IMR-90 (cell line): ENCODE data around the gene YLPM1. TPM values are rescaled to one million over a fixed set of nuclear protein-coding genes. Genes with fewer than 3 reads are reported as not detected.

ENCODE experiments used
- ATAC-seq: fragments of 200-7000 bp; cut with Tn5 transposase; 2 replicates; pipeline ENCODE4 v1.9.1; 2020; ENCODE audit warnings: low read depth, mild to moderate bottlenecking, moderate library complexity
- BruUV-seq: library from RNA; stranded (reverse); fragments of 400-500 nt; replicated peaks from 2 replicates; lab custom pipeline; 2021; lab: Mats Ljungman, UMichigan
- CTCF ChIA-PET: fragments of 300-600 bp; formaldehyde crosslinking; extraction: SDS; loops from one replicate; lab custom pipeline; 2021; ENCODE audit warnings: antibody characterized with exemption; lab: Yijun Ruan, JAX
- POLR2A ChIA-PET: fragments of 300-600 bp; sonication (Branson Sonifier 250); formaldehyde crosslinking; loops from one replicate; lab custom pipeline; 2022; ENCODE audit warnings: antibody characterized with exemption; ENCODE audit not compliant: unreplicated experiment; lab: Charles Lee
- DNase-seq: peaks from one replicate; pipeline ENCODE4 v3.0.0; 2013
- H2AFZ ChIP-seq: replicated peaks from 2 replicates; pipeline ENCODE3; 2013; ENCODE audit warnings: low read length, mild to moderate bottlenecking; ENCODE audit not compliant: poor library complexity
- H2AK5ac ChIP-seq: 2 replicates; pipeline ENCODE4 v1.6.1; 2013; ENCODE audit warnings: low read depth, low read length, inconsistent platforms
- H2AK9ac ChIP-seq: replicated peaks from 2 replicates; pipeline ENCODE3; 2013; ENCODE audit warnings: mild to moderate bottlenecking, low read depth, low read length, moderate library complexity; ENCODE audit not compliant: poor library complexity
- H2BK120ac ChIP-seq: 2 replicates; pipeline ENCODE4 v1.6.1; 2013; ENCODE audit warnings: low read depth, low read length, inconsistent platforms
- H2BK15ac ChIP-seq: 3 replicates; pipeline ENCODE4 v1.6.1; 2013; ENCODE audit warnings: low read depth, low read length, inconsistent platforms
- H2BK20ac ChIP-seq: 2 replicates; pipeline ENCODE4 v1.6.1; 2013; ENCODE audit warnings: low read depth, mild to moderate bottlenecking, inconsistent platforms, low read length, moderate library complexity
- H2BK5ac ChIP-seq: 2 replicates; pipeline ENCODE4 v1.6.1; 2013; ENCODE audit warnings: mild to moderate bottlenecking, low read depth, low read length, inconsistent platforms; ENCODE audit not compliant: poor library complexity, severe bottlenecking
- H3K14ac ChIP-seq: replicated peaks from 2 replicates; pipeline ENCODE4 v1.6.1; 2013; ENCODE audit warnings: low read depth, low read length, inconsistent platforms
- H3K18ac ChIP-seq: 2 replicates; pipeline ENCODE4 v1.6.1; 2013; ENCODE audit warnings: low read depth, low read length, control low read depth
- H3K23ac ChIP-seq: 2 replicates; pipeline ENCODE4 v1.6.1; 2013; ENCODE audit warnings: low read depth, low read length, inconsistent platforms
- H3K27ac ChIP-seq: 2 replicates; pipeline ENCODE4 v1.5.1; 2013; ENCODE audit warnings: mild to moderate bottlenecking, control low read depth, low read length; ENCODE audit not compliant: insufficient read depth
- H3K27me3 ChIP-seq: 2 replicates; pipeline ENCODE4 v1.6.1; 2013; ENCODE audit warnings: low read length; ENCODE audit not compliant: control insufficient read depth, insufficient read depth
- H3K36me3 ChIP-seq: 2 replicates; pipeline ENCODE4 v1.6.1; 2013; ENCODE audit warnings: low read length, mixed read lengths; ENCODE audit not compliant: control insufficient read depth, insufficient read depth
- H3K4ac ChIP-seq: 2 replicates; pipeline ENCODE4 v1.6.1; 2013; ENCODE audit warnings: low read depth, low read length, inconsistent platforms
- H3K4me1 ChIP-seq: 2 replicates; pipeline ENCODE4 v1.6.1; 2013; ENCODE audit warnings: low read length, mixed read lengths; ENCODE audit not compliant: control insufficient read depth, insufficient read depth
- H3K4me2 ChIP-seq: 2 replicates; pipeline ENCODE4 v1.6.1; 2013; ENCODE audit warnings: low read depth, mild to moderate bottlenecking, control low read depth, low read length, moderate library complexity
- H3K4me3 ChIP-seq: 2 replicates; pipeline ENCODE4 v1.5.1; 2013; ENCODE audit warnings: low read depth, mild to moderate bottlenecking, control low read depth, low read length, moderate library complexity; ENCODE audit not compliant: insufficient read depth
- H3K56ac ChIP-seq: 2 replicates; pipeline ENCODE4 v1.6.1; 2013; ENCODE audit warnings: low read length, inconsistent platforms; ENCODE audit not compliant: insufficient read depth; ENCODE audit errors: extremely low read depth
- H3K79me1 ChIP-seq, 2 experiments: 2 replicates each; pipeline ENCODE4 v1.6.1; 2013; ENCODE audit warnings: low read length in 2 of 2, inconsistent platforms in 1 of 2, low read depth in 1 of 2
- H3K9ac ChIP-seq: 2 replicates; pipeline ENCODE4 v1.6.1; 2013; ENCODE audit warnings: low read depth, low read length, control low read depth
- H3K9me1 ChIP-seq: 2 replicates; pipeline ENCODE4 v1.6.1; 2013; ENCODE audit warnings: low read length, inconsistent platforms; ENCODE audit not compliant: insufficient read depth
- H3K9me3 ChIP-seq: 2 replicates; pipeline ENCODE4 v1.6.1; 2013; ENCODE audit warnings: low read length; ENCODE audit not compliant: control insufficient read depth, insufficient read depth
- H4K20me1 ChIP-seq: 2 replicates; pipeline ENCODE4 v1.6.1; 2013; ENCODE audit warnings: low read length, inconsistent platforms; ENCODE audit not compliant: insufficient read depth
- H4K5ac ChIP-seq: 2 replicates; pipeline ENCODE4 v1.6.1; 2013; ENCODE audit warnings: mild to moderate bottlenecking, low read depth, low read length, control low read depth
- H4K8ac ChIP-seq, 2 experiments: 2 replicates each; pipeline ENCODE4 v1.6.1; 2013; ENCODE audit warnings: low read depth in 2 of 2, low read length in 2 of 2, control low read depth in 1 of 2, inconsistent platforms in 1 of 2
- H4K91ac ChIP-seq: 2 replicates; pipeline ENCODE4 v1.6.1; 2013; ENCODE audit warnings: low read depth, low read length, inconsistent platforms; ENCODE audit not compliant: insufficient read depth
- BHLHE40 ChIP-seq: fragments of 150-350 bp; IDR thresholded peaks from 2 replicates; pipeline ENCODE4 v1.6.1; 2016; ENCODE audit warnings: mild to moderate bottlenecking, low read depth, low read length
- CEBPB ChIP-seq: IDR thresholded peaks from 2 replicates; pipeline ENCODE4 v1.6.1; 2012; ENCODE audit warnings: low read depth, low read length, improper control_type of control experiment
- CHD1 ChIP-seq: IDR thresholded peaks from 2 replicates; pipeline ENCODE4 v1.6.1; 2012; ENCODE audit warnings: low read depth, low read length, improper control_type of control experiment
- CTCF ChIP-seq: conservative IDR thresholded peaks from 2 replicates; pipeline ENCODE4 v1.5.1; 2012; ENCODE audit warnings: mild to moderate bottlenecking, low read depth, low read length, improper control_type of control experiment
- ELK1 ChIP-seq: fragments of 150-350 bp; IDR thresholded peaks from 2 replicates; pipeline ENCODE4 v1.6.1; 2016; ENCODE audit warnings: low read depth, mild to moderate bottlenecking, low read length, moderate library complexity, borderline replicate concordance
- MAFK ChIP-seq: IDR thresholded peaks from 2 replicates; pipeline ENCODE4 v1.6.1; 2012; ENCODE audit warnings: low read depth, low read length, improper control_type of control experiment
- MAZ ChIP-seq: IDR thresholded peaks from 2 replicates; pipeline ENCODE4 v1.6.1; 2012; ENCODE audit warnings: low read depth, mild to moderate bottlenecking, low read length, improper control_type of control experiment, moderate library complexity, borderline replicate concordance
- NFE2L2 ChIP-seq: fragments of 150-350 bp; IDR thresholded peaks from 2 replicates; pipeline ENCODE4 v1.6.1; 2016; ENCODE audit warnings: low read depth, mild to moderate bottlenecking, low read length
- POLR2A ChIP-seq: IDR thresholded peaks from 2 replicates; pipeline ENCODE4 v1.6.1; 2012; ENCODE audit warnings: mild to moderate bottlenecking, low read depth, low read length
- RCOR1 ChIP-seq: IDR thresholded peaks from 2 replicates; pipeline ENCODE4 v1.6.1; 2012; ENCODE audit warnings: mild to moderate bottlenecking, low read length, improper control_type of control experiment; ENCODE audit not compliant: insufficient replicate concordance
- RFX5 ChIP-seq: IDR thresholded peaks from 2 replicates; pipeline ENCODE4 v1.8.0; 2012; ENCODE audit warnings: low read depth, mild to moderate bottlenecking, low read length, moderate library complexity
- SMC3 ChIP-seq: fragments of 150-350 bp; IDR thresholded peaks from 2 replicates; pipeline ENCODE4 v1.6.1; 2016; ENCODE audit warnings: low read depth, mild to moderate bottlenecking, antibody characterized with exemption, low read length, moderate library complexity
- USF2 ChIP-seq: fragments of 150-350 bp; IDR thresholded peaks from 2 replicates; pipeline ENCODE4 v1.6.1; 2017; ENCODE audit warnings: mild to moderate bottlenecking, antibody characterized with exemption, low read length, low read depth
- WGBS, 2 experiments: methylation state at CpG; one replicate each; pipeline versions ENCODE4 v1.1.5 to v1.1.7; 2013; ENCODE audit warnings: missing lambda C conversion rate in 2 of 2; ENCODE audit not compliant: insufficient read length in 1 of 2; ENCODE audit errors: extremely low coverage in 2 of 2; 5-methylcytosine and 5-hydroxymethylcytosine counted together
- dilution Hi-C: fragments of 300-500 bp; cut with HindIII; formaldehyde crosslinking; loops from one replicate; pipeline ENCODE4 v1.14.3; 2018; ENCODE audit warnings: low sequenced_read_pairs; ENCODE audit not compliant: unreplicated experiment
- in situ Hi-C: fragments of 300-500 bp; cut with MboI; formaldehyde crosslinking; loops from 3 replicates; pipeline ENCODE4 v1.14.3; 2019; ENCODE audit warnings: low sequenced_read_pairs, inconsistent platforms, mixed read lengths
- intact Hi-C: fragments of 100-400 bp; cut with micrococcal nuclease; formaldehyde crosslinking; loops from 2 replicates; pipeline ENCODE4 v1.10.0; 2022
- polyA plus RNA-seq, 3 experiments: library from polyadenylated mRNA; depleted of rRNA; stranded (reverse); fragments of >200 nt; gene quantifications; 2 replicates each; pipeline ENCODE4 v1.2.3, GENCODE V29; 2012; ENCODE audit warnings: low replicate concordance in 1 of 3
- total RNA-seq: library from RNA; depleted of rRNA; stranded (reverse); fragments of >200 nt; gene quantifications from 2 replicates; pipeline ENCODE4 v1.2.3, GENCODE V29; 2012

The YLPM1 gene
- total and polyA plus RNA-seq, 2 of the 4 experiments (the other 2 are of a cell fraction), result 8.2 to 19.7 TPM

- peak overlapping the region; percentile 75 for H2BK20ac ChIP-seq
- peaks cover 0 to 4% of the 10 kb centered on the region in 2 experiments; a peak in 1 of 4 replicates for H3K79me1 ChIP-seq
- intact Hi-C loops, result no loop called here
- peak overlapping the region; percentile 54; the same call in 1 of the 2 replicates for H4K91ac ChIP-seq
- ChIA-PET POLR2A (no interaction called here), CTCF (no interaction called here)
- peak overlapping the region; percentile 48 for H3K23ac ChIP-seq
- peak overlapping the region; percentile 56; the same call in 1 of the 2 replicates for H4K5ac ChIP-seq
- H3K4me3 ChIP-seq, result no peak overlapping the region
- BruUV-seq, result no TSS peak
- peak overlapping the region; percentile 96; the same call in 1 of the 2 replicates for H3K27ac ChIP-seq
- TF ChIP-seq CTCF (no peak), USF2 (no peak), NFE2L2 (no peak), CEBPB (no peak), SMC3 (no peak), ELK1 (no peak), POLR2A (no peak), RCOR1 (no peak), BHLHE40 (no peak), MAFK (no peak), MAZ (no peak), RFX5 (no peak), CHD1 (no peak)
- H3K56ac ChIP-seq, result no peak overlapping the region
- peak overlapping the region; percentile 3 for H2AK9ac ChIP-seq
- H3K4ac ChIP-seq, result peak overlapping the region; percentile 81
- dilution Hi-C loops, result no loop called here
- peak overlapping the region in 1 of 2 experiments; percentile 11; a peak in 1 of 4 replicates for H4K8ac ChIP-seq
- H3K9me1 ChIP-seq, result peaks cover 15% of the 10 kb centered on the region
- in situ Hi-C loops, result no loop called here
- H2BK120ac ChIP-seq, result peak overlapping the region; percentile 81
- peak overlapping the region; percentile 19; the same call in 1 of the 2 replicates for H3K9ac ChIP-seq
- no peaks in the 10 kb centered on the region for H3K9me3 ChIP-seq
- WGBS, 2 experiments, result no CpG with 5 or more reads among the region's 4 CpGs
- peak overlapping the region; percentile 24; the same call in 1 of the 3 replicates for H2BK15ac ChIP-seq
- H2BK5ac ChIP-seq, result peak overlapping the region; percentile 89
- DNase-seq (no peak), ATAC-seq (peak; percentile 25)
- peaks cover 22% of the 10 kb centered on the region for H3K4me1 ChIP-seq
- no peaks in the 10 kb centered on the region for H3K27me3 ChIP-seq
- peak overlapping the region; percentile 46; the same call in 1 of the 2 replicates for H3K14ac ChIP-seq
- H2AK5ac ChIP-seq, result peak overlapping the region; percentile 60; the same call in 1 of the 2 replicates
- H3K18ac ChIP-seq, result peak overlapping the region; percentile 90
- no peaks in the 10 kb centered on the region for H3K36me3 ChIP-seq
- peak overlapping the region; percentile 72 for H3K4me2 ChIP-seq
- H4K20me1 ChIP-seq, result peaks cover 3% of the 10 kb centered on the region; the same call in 1 of the 2 replicates
- H2AFZ ChIP-seq, result no peak overlapping the region
Measured at GRCh38 chr14:74853581-74853980, 90.5 kb downstream of the YLPM1 start.
